ENCODE results near the gene BAIAP3.

DNA sequence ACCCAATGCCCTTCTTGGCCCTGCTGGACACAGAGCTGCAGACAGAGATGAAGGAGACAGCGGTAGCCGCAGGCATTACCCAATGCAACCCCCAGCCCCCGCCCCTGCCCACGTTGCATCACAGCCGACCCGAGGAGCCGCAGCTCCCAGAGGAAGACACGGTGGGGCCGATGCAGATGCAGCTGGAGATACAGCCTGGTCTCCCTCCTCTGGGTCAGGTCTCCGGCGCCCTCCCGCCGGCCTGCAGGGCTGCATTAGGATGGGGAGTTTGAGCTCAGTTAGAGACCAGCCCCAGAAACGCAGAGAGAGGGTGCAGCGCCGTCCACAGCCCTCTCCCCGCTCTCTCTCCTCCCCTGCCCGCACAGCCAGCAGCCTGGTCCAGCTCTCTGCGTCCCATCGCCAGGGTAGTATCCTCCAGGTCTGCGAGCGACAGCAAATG, 43.4 kb upstream of the BAIAP3 start:
- TF ChIP-seq POLR2AphosphoS5 (IDR thresholded peaks at IDR 0.05): no peak
- TF ChIP-seq, protein P1, sequence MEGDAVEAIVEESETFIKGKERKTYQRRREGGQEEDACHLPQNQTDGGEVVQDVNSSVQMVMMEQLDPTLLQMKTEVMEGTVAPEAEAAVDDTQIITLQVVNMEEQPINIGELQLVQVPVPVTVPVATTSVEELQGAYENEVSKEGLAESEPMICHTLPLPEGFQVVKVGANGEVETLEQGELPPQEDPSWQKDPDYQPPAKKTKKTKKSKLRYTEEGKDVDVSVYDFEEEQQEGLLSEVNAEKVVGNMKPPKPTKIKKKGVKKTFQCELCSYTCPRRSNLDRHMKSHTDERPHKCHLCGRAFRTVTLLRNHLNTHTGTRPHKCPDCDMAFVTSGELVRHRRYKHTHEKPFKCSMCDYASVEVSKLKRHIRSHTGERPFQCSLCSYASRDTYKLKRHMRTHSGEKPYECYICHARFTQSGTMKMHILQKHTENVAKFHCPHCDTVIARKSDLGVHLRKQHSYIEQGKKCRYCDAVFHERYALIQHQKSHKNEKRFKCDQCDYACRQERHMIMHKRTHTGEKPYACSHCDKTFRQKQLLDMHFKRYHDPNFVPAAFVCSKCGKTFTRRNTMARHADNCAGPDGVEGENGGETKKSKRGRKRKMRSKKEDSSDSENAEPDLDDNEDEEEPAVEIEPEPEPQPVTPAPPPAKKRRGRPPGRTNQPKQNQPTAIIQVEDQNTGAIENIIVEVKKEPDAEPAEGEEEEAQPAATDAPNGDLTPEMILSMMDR (IDR thresholded peaks at IDR 0.05 in 8 of 11, conservative IDR thresholded peaks at IDR 0.05 in 3 of 11): no peak
